Activated CD4-positive, alpha-beta T cell treated with anti-CD3 and anti-CD28 coated beads for 4 hours (primary cell): ENCODE results near the gene TMTC2.

ENCODE experiments used
- DNase-seq, 2 donors: peaks; one replicate each; pipeline ENCODE4 v3.0.0-alpha.2; 2020

Gene TMTC2

DNA sequence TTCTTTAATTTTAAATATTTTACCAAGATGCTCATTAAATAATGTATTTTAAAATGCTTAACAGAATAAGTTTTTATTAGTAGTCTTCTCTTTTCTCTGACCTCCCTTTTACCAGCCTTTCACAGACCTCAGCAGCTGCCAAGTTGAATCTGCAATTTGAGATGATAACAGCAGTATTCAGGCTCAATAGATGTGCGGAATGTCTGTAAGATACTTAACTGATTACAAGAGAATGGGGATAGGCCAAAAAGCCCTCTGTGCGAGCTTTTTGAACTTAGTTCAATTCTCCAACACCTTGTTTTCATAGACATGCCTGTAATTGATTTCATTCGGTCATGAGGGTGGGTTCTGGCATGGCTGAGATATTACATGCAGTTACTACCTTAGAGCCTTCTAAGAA lies 277.2 kb downstream of the TMTC2 start:
- DNase-seq, result no peak

DNA sequence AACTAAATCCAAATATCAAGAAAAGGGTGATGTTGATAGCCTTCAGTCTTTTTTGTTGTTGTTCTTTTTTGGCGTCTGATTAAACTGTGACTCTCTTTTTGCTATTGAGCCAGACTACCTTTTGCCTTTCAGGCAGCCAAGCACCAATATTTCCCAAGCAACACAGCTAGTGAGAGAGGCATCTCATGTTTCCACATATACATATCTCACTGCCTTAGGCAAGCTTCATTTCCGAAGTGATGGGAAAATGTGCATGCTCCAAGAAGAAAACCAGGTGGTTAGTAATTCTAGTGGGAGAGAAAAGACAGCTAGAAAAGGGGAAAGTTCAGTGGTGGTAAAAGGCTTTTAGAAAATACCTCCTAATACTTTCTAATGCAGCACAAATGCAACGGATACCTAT lies 277.7 kb downstream of the TMTC2 start:
- DNase-seq, result no peak

DNA sequence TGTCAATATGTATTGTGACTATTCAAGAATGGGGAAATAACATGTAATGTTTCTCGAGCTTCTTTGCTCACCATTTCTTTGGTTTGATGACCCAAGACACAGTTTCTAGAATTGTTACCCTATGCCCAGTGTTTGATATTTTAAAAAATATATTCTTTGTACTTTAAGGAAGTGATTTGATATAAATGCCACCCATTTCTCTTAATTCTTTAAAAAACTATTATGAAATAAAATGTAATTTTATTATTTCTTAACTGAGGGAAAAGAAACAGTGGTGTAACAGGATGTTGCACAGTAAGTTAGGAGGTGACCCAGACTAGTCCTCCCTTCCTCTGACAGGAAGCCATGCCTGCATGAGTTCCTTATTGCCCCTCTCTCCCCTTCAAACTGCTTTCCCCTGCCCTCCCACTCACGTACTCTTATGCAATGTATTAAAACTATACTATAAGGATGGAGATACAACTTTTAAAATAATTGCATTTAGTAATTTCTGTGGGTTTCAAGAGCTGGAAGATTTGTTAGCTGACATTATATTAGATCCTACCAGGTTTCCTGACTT lies 279.4 kb downstream of the TMTC2 start:
- DNase-seq, result no peak

DNA sequence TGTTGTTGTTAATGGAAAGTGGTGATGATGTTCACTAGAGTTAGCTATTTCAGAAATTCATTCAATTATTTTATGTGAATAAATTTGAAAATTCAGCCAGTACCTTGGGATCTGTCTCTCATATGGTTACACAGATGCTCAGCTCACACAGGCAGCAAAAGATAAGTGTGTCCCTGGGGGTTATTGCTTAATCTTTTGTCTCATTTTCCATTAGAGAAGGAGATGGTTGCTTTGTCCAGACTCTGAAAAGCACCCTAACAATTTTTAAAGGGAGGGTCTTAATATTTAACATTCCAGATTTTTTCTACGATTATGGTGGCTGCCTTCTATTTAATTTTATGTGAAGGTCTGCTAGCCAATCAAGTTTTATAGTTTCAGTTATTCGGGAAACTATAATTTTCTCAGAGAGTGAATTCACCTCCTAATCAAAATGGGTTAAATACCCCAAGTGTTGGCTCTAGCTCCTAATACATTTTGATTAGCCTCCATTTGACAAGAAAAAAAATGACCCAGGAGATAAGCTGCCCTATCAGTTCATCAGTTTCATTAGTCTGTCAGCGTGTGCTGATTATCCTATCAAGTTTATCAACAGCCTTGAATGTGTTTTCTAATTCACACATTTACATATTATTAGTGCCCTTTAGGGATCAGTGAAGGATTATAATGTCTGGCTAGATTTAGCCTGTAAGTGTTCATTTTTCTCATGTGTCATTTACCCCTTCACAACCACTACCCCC lies 282.1 kb downstream of the TMTC2 start:
- no peak for DNase-seq

DNA sequence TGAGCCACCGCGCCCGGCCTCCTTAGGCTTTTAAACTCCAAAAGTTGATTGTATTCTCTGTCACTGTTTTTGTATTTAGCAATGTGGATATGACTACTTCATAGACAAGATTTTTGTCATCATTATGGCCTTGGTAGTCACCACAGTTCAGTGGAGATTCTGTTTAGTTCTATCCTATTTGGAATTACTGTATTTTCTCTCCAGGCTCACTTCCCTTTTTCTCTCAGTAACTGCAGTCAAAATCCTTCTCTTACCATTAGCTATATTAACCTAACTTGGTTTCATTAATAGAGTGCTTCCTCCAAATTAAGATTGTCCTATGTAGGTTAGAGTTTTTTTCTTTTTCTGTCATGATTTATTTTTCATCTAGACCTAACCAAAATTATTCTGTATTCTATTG lies 283.9 kb downstream of the TMTC2 start:
- no peak for DNase-seq

DNA sequence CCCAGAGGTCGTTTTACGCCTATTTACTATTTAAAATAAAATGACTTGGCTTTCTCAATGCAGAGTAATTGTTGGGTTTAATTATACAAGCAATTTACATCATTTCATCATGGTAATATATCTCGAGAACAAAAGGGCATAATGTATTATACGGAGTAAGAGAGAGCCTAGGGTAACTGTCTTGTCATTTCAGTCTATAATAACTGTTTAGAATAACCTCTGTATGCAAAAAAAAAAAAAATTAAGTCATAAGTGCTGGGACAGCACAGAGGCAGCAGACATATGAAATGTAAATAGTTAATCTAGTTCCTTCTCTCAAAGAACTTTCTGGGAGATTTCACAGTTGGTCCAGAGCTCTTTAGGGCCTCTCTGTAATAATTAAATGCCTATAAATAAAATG lies 284.9 kb downstream of the TMTC2 start:
- DNase-seq, result no peak

DNA sequence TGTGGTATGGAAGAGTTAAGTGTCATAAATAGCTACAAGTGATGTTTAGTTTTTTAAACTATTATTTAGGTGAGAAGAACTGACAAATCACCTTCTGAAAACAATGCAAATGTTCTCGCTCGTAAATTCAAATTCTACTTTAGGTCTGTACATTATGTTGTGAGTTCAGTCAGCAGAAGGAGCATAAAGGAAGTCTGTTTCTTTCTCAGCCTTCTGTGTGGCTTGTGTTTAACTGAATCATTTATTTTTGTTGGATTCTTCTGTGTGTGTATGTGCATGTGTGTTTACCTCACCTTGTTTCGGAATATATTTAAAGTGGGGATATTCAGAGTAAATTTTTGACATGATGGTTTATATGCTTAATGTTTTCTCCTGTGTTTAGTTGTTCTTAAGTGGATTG lies 285.9 kb downstream of the TMTC2 start:
- DNase-seq, result no peak

DNA sequence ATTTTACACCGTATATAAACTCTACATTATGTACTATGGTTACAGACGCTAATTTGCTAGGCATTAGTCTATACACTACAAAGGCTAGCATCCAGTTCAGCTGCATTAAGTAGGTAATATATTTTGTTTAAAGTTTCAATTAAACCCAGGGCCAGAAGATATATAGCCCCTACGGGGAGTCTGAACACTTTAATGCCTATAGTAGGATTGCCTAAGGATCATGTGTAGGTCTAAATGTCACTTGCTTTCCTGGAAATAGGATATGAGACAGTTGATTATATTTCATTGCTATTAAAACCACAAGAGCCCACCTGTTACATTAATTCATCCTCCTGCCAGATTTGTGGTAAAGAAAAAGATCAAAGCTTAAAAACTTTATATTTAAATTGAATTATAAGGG lies 286.9 kb downstream of the TMTC2 start:
- no peak for DNase-seq

DNA sequence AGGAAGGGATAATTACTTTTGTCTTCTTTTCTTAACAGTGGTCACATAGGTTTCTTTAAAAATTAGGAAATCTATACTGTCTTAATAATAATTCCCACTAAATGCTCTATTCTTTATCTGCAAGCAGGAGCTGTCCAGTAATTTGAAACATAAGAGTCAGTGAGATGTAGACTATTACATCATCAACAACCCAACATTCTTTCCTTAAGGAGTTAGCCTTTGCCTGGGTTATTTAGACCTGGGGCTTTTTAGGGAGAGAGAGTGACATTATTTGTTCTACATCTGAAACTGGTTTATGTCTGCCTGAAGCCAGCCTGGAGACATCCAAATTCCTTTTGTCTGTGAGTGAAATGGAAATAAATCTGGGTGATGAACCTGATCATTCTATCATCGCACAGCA lies 294.4 kb downstream of the TMTC2 start:
- no peak for DNase-seq

DNA sequence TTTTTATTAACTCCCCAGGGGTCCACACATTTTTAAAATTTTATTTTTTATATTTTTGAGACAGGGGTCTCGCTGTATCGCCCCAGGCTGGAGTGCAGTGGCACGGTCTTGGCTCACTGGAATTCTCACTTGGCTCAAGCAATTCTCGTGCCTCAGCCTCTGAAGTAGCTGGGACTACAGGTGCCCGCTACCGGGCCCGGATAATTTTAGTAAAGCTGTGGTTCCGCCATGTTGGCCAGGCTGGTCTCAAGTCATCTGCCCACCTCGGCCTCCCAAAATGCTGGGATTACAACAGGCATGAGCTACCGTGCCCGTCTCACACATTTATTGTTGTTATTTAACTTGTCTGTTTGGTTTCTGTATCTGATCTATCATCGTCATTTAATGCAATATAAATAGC lies 307.4 kb downstream of the TMTC2 start:
- DNase-seq, result no peak

DNA sequence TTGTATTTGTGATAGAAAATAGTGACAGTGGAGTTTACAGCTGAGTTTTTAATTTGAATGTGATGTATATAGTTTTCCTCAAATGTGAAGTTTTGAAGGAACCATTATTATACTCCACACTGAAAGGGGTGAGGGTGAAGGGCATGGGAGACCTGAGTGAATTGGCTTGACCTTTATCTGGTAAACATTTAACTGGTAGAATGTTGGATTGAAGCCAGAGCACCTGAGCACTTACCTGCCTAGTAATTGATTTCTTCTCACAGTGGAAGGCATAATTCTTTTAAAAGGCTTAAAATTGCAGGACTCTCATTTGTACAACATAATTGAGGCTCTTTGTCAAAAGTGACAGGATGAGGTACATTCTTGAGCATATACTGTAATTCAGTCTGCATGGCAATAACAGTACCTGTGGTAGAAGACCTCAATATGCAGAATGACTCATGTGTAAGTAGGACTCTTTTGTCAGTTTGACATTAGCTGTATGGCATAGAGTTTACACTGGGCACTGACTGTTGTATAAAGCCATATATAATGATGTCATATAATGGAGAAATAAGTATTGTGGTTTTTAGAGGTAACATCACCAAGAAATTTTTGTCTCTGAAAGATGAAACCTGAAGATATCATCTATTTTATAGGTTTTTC lies 309.6 kb downstream of the TMTC2 start:
- DNase-seq, result no peak

DNA sequence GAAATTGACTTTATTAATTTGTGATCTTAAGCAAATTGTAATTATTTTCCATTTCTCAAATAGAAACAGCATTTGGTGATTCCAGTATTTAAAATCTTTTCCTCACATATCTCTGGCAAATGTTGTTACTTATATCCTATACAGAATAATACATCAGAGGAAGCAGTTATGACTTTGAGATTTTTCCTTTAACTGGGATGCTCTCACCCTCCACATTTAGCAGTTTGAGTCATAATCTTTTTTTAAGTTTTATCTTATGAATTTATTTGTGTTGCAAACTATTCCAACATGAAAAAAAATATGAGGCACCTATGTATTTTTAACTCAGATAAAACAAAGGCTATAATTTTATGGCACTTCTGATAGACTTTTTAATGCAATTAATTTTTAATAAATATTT lies 311.8 kb downstream of the TMTC2 start:
- no peak for DNase-seq

DNA sequence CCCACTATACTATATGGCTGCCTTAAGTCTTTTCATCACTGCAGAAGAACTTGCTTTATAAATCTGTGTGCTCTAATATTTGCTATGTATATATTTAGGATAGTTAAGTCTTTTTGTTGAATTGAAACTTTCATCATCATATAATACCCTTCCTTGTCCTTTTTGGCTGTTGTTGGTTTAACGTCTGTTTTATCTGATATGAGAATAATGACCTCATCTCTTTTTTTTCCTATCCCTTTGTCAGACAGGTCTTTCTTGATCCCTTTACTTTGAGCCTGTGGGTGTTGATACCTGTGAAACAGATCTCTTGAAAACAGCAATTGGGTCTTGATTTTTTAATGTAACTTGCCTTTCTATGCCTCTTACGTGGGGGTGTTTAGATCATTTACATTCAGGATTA lies 316.3 kb downstream of the TMTC2 start:
- DNase-seq, result no peak

DNA sequence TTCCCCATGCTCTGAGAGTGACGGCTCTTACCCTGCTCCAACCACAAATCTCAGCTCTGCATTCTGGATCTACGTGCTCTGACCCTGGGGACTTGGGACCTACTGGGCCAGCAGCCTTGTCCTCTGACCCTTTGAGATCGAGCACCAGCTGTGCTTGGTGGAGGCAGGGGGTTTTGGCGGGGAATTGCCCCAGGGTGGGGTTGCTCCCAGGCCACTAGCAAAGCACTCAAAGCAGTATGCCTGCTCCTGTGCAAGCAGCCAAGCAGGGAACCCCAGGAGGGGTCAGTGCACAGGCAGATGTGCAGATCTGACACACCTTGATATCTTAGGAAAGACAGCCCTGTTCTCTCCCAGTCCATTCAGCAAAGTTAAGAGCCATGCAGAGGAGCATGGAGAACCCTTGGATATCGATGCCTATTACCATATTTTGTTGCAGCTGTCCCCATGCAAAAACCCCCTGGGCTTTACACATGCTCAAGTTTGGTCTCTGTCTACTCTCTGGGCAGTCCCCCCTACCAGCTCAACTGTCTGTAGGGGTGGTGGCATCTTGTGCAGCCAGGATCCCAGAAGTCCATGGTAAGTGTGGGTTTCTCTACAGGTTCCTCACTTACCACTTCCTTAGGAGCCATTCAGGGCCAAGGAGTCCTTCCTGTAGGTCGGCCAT lies 319.0 kb downstream of the TMTC2 start:
- no peak for DNase-seq

DNA sequence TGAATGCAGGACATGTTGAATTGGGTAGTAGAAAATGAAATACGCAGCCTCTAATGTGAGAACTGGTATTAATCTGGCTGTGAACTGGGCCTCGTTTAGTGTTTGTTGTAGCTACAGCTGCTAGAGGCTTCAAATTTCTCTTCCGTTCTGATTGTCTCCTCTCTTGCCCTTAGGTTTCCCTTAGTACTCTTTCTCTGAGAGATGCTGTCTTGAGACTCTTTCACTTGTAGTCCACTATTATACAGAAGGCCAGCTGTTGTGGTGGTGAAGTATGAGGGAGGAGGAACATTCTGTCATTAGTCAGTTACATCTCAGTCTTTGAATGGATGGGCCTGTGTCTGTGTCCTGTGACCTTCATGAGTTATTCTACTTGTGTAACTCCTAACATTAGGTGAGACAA lies 322.0 kb downstream of the TMTC2 start:
- no peak for DNase-seq

DNA sequence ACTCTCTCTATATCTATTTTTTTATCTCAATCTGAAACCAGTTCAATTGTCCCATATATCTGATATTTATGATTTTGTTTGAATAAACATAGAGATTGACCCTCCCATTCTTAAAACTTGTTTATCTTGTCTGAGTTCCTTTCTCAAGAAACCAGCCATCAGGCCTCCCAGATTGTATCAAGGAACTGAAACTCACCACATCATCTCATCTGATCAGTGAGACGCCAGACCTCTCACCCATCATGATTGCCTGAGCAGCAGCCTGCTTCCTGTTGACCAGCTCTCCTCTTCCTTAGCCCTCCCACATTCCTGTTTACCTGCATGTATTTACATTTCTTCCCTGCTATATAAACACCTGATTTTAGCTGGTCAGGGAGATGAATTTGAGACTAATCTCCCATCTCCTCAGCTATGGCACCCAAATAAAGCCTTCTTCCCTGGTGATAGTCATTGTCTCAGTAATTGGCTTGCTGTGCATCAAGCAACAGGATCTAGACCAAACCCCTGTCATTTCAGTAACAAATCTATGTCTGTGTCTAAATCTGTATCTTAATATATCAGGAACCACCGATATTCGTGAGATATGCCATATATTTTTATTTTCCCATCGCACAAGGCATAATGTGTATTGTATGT lies 323.6 kb downstream of the TMTC2 start:
- no peak for DNase-seq

DNA sequence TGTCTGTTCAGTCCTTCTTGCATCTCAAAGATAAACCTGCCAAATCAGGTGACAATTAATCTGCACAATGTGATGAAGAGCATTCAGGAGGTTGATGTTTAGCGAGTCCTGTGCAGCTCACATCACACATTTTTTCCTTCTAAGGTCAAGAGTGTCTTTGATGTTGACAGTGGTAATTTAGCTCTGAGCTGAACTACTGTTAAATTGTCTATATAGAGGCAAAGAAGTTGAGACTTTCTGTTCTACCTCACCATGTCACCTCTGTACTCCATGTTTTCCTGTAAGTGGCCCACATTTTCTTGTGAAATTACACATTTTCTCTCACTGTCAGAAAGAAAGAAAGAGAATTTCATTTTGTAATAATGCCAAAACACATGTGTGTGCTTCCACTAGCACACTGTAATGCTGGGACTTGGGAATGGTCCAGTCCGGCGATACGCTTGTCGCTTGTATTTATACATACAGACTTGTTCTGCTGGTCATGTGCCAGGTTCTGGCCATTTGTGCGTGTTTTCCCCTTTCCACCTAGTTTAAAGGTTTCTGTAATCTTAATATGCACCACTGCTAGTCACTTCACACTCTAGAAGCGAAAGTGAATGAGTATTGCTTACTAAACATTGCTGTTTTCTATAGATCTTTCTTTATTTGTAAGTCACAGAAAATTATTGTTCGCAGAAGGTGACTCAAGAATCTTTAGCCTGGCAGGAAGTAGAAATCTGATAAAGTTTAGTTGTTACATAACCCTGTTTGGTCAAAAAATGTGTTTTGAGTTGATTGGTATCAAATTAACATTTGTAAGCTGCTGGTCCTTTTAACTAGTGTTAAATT lies 328.9 kb downstream of the TMTC2 start:
- DNase-seq, result no peak

DNA sequence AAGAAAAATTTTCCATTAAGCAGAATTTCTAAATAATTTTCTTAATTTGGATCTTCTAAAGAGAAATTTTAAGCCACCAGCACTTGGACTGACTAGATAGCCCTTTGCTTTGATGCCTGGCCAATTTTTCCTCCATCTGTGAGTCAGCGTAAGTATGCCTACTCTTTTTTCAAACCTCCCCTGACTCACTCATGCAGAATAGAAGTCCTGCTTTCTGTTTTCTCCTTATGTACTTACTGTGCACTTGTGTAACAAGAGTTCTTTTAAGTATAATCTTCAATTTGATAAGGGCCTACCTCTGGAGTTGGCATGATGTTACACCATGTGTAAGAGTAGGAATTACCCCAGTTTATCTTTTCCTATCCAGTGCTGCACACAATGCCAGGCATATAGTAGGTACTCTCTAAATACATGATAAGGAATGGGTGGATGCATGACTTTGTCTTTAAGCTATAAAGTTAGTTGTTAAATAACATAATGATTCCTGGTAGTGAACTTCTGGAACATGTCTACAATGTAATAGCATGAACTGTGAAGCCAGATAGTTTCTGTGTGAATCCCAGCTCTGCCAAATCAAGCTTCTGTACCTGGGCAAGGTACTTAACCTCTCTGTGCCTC lies 329.6 kb downstream of the TMTC2 start:
- no peak for DNase-seq

DNA sequence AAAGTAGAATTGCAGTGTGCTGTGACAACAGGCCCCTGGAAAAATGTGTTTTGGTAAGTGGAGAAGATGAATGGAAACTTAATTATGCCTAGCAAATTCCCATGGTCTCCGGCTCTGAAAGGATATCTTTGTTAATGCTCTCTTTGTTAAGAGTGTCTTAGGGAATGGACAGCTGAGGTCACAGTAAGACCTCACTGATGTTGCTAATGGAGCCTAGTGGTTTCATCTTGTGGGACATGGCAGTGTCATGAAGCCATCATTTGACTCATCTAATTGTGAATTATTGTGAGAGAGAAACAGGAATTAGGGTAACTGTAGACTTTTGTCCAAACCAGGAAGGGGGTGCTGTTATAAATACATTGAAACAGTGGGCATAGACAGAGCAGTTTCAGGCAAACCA lies 330.3 kb downstream of the TMTC2 start:
- DNase-seq, result no peak

DNA sequence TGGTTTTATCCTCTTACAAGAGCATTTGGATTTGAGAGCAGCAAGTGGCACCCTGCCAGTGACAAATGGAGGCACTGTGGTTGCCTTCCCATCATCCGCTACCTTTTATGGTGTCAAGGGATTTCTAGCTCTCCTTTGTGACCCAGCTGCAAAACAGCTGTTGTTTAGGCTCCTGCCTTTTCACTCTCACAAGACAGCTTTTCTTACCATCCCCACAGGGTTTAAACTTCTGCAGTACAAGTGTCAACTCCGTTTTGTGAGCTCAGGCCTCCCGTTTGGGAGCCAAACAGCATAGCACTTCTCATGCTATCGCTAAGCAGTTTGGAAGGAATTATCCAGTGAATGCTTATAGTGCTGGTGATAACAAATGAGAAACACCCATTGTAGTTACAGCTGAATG lies 331.4 kb downstream of the TMTC2 start:
- DNase-seq, result no peak

DNA sequence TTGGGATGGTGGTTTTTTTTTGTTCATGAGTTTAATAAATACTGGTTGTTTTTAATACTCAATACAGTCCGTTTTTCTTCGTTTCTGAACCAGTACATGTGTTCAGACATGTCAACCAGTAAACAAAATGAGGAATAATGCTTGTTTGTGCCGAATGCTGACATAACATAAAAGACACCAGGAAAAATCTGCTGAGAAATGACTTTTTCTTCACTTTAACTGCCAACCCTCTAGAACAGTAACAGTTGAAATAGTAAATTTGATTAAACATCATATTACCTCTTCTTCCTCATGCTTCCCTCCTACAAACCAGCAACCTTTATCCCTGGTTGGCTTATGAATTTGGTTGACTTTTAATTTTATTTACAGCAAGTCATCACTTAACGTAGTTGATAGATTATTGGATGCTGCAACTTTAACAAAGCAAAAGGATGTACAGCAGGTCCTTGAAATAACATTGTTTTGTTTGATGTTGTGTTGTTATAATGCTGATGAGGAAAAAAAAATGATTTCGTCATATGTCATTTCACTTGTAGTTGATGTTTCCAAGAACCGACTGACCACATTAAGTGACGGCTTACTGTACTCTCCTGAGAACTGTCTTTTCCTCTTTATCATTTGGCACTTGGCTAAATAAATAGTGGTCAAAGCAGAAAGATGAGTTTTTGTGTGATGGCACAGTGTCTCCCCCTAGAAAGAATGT lies 340.5 kb downstream of the TMTC2 start:
- DNase-seq, result no peak

DNA sequence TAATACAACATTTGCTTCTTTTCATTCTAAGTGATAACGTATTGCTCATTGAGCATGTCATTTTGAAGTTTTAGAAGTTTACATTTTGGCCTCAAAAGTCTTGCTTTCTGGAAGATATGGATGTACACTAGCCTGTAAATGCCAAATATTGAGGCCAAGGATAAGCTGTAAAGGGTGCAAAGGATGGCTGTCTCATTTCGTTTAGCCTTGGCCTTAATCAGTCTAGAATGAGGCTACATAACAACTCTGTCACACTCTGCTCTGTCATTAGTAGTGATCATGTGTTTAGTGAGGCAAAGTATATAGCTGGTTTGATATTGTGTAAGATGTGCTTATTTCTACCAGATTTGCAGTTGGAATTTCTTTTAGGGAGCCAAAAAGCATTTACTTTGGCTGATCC lies 344.5 kb downstream of the TMTC2 start:
- DNase-seq, result no peak
